HCT116 (cell line): ENCODE measurements around the gene DHODH. TPM values are rescaled to one million over a fixed set of nuclear protein-coding genes. Genes with fewer than 3 reads are reported as not detected.

ENCODE experiments used
- ATAC-seq: fragments of 200-7000 bp; cut with Tn5 transposase; 2 replicates; pipeline ENCODE4 v1.9.1; 2020; ENCODE audit warnings: mild to moderate bottlenecking, moderate library complexity
- BruUV-seq: library from RNA; stranded (reverse); fragments of 400-500 nt; replicated peaks from 2 replicates; lab custom pipeline; 2021; lab: Mats Ljungman, UMichigan
- CTCF ChIA-PET: fragments of 300-600 bp; sonication (Branson Sonifier 250); formaldehyde crosslinking; loops from one replicate; lab custom pipeline; 2021; ENCODE audit warnings: antibody characterized with exemption; lab: Charles Lee
- POLR2A ChIA-PET: fragments of 300-600, 350-600 bp; sonication (Branson Sonifier 250); formaldehyde crosslinking; loops from one replicate; lab custom pipeline; 2021; ENCODE audit warnings: antibody characterized with exemption; lab: Charles Lee
- RAD21 ChIA-PET, 2 experiments: fragments of 300-600 bp; sonication (Branson Sonifier 250); formaldehyde crosslinking; loops; one replicate each; lab custom pipeline; 2023; ENCODE audit warnings: low total read pairs in 2 of 2; ENCODE audit not compliant: uncharacterized antibody in 2 of 2, unreplicated experiment in 2 of 2, low non-redundant PET in 1 of 2; lab: Charles Lee
- DNase-seq: peaks from one replicate; pipeline ENCODE4 v3.0.0-alpha.2; 2010; ENCODE audit warnings: low read depth, low spot score
- H2AFZ ChIP-seq: fragments of 200-600 bp; shearing (Covaris generic), sonication (generic); 2 replicates; pipeline ENCODE4 v1.6.1; 2017; ENCODE audit warnings: low read depth, mixed run types, mixed read lengths, antibody characterized with exemption, low read length; ENCODE audit not compliant: poor library complexity, severe bottlenecking
- H3K27ac ChIP-seq: 2 replicates; pipeline ENCODE4 v1.5.1; 2012; ENCODE audit warnings: low read depth, low read length
- H3K27me3 ChIP-seq: fragments of 200-600 bp; sonication (generic); 2 replicates; pipeline ENCODE4 v1.6.1; 2016; ENCODE audit warnings: mixed run types, low read length, mixed read lengths; ENCODE audit not compliant: insufficient read depth
- H3K36me3 ChIP-seq, 2 experiments: fragments of 200-500 bp in 1 of 2; fragments of 200-600 bp in 1 of 2; sonication (Bioruptor generic) in 1 of 2; sonication (generic) in 1 of 2; 2 replicates each; pipeline versions ENCODE4 v1.5.1 to v1.6.1; 2014 to 2016; ENCODE audit warnings: low read length in 2 of 2, inconsistent platforms in 1 of 2, mixed read lengths in 1 of 2, mixed run types in 1 of 2; ENCODE audit not compliant: insufficient read depth in 2 of 2, control insufficient read depth in 1 of 2
- H3K4me1 ChIP-seq, 2 experiments: fragments of 200-600 bp in 1 of 2; sonication (generic) in 1 of 2; 2 replicates each; pipeline versions ENCODE4 v1.5.1 to v1.6.1; 2012 to 2017; ENCODE audit warnings: low read length in 2 of 2, inconsistent platforms in 1 of 2, mild to moderate bottlenecking in 1 of 2, mixed read lengths in 1 of 2, mixed run types in 1 of 2, moderate library complexity in 1 of 2; ENCODE audit not compliant: insufficient read depth in 2 of 2, control insufficient read depth in 1 of 2
- H3K4me2 ChIP-seq: fragments of 200-600 bp; sonication (generic); 2 replicates; pipeline ENCODE4 v1.6.1; 2017; ENCODE audit warnings: mixed run types, low read length, mixed read lengths
- H3K4me3 ChIP-seq, 2 experiments: fragments of 200-600 bp in 1 of 2; sonication (generic) in 1 of 2; replicated peaks in 1 of 2; 2 replicates each; pipeline ENCODE4 v1.5.1; 2011 to 2016; ENCODE audit warnings: low read length in 2 of 2, control low read depth in 1 of 2, low read depth in 1 of 2, mild to moderate bottlenecking in 1 of 2, mixed read lengths in 1 of 2, mixed run types in 1 of 2
- H3K79me2 ChIP-seq: fragments of 200-600 bp; sonication (generic); 2 replicates; pipeline ENCODE4 v1.6.1; 2017; ENCODE audit warnings: mild to moderate bottlenecking, mixed run types, low read length, moderate library complexity, mixed read lengths; ENCODE audit not compliant: insufficient read depth
- H3K9ac ChIP-seq: fragments of 200-600 bp; sonication (generic); 2 replicates; pipeline ENCODE4 v1.6.1; 2016; ENCODE audit warnings: low read length, mixed read lengths
- H3K9me2 ChIP-seq: fragments of 200-600 bp; sonication (generic), shearing (Covaris generic); 2 replicates; pipeline ENCODE4 v1.6.1; 2017; ENCODE audit warnings: mixed run types, mild to moderate bottlenecking, moderate library complexity; ENCODE audit not compliant: insufficient read depth
- H3K9me3 ChIP-seq, 2 experiments: fragments of 200-500 bp in 1 of 2; fragments of 200-600 bp in 1 of 2; sonication (Bioruptor generic) in 1 of 2; sonication (generic) in 1 of 2; 2 replicates each; pipeline ENCODE4 v1.6.1; 2014 to 2017; ENCODE audit warnings: low read length in 2 of 2, mixed read lengths in 2 of 2, inconsistent platforms in 1 of 2, low read depth in 1 of 2, mild to moderate bottlenecking in 1 of 2, mixed run types in 1 of 2, moderate library complexity in 1 of 2; ENCODE audit not compliant: control insufficient read depth in 1 of 2, insufficient read depth in 1 of 2
- H4K20me1 ChIP-seq: fragments of 200-600 bp; sonication (generic), shearing (Covaris generic); 2 replicates; pipeline ENCODE4 v1.6.1; 2017; ENCODE audit warnings: mixed run types, mild to moderate bottlenecking, moderate library complexity; ENCODE audit not compliant: insufficient read depth
- CBX3 ChIP-seq: IDR thresholded peaks from 2 replicates; pipeline ENCODE4 v1.6.1; 2012; ENCODE audit warnings: low read depth
- CEBPB ChIP-seq: IDR thresholded peaks from 2 replicates; pipeline ENCODE4 v1.6.1; 2012; ENCODE audit warnings: low read depth
- EGR1 ChIP-seq: IDR thresholded peaks from 2 replicates; pipeline ENCODE4 v1.6.1; 2012; ENCODE audit warnings: low read depth
- ELF1 ChIP-seq: IDR thresholded peaks from 2 replicates; pipeline ENCODE4 v1.6.1; 2012; ENCODE audit warnings: low read depth, borderline replicate concordance
- EZH2 ChIP-seq: fragments of 200-600 bp; sonication (generic); IDR thresholded peaks from 2 replicates; pipeline ENCODE4 v1.6.1; 2017; ENCODE audit warnings: antibody characterized with exemption, mixed run types
- FOSL1 ChIP-seq: IDR thresholded peaks from 2 replicates; pipeline ENCODE4 v1.6.1; 2012; ENCODE audit warnings: low read depth
- JUND ChIP-seq: IDR thresholded peaks from 2 replicates; pipeline ENCODE4 v1.6.1; 2012
- MAX ChIP-seq: IDR thresholded peaks from 2 replicates; pipeline ENCODE4 v1.6.1; 2012
- POLR2A ChIP-seq: IDR thresholded peaks from 2 replicates; pipeline ENCODE4 v1.7.0; 2011; ENCODE audit warnings: borderline replicate concordance; ENCODE audit not compliant: insufficient read depth, insufficient read length; ENCODE audit errors: extremely low read depth
- REST ChIP-seq: IDR thresholded peaks from 2 replicates; pipeline ENCODE4 v1.6.1; 2012; ENCODE audit warnings: low read depth
- SP1 ChIP-seq: IDR thresholded peaks from 2 replicates; pipeline ENCODE4 v1.6.1; 2012; ENCODE audit warnings: low read depth
- TCF7L2 ChIP-seq: IDR thresholded peaks from 2 replicates; pipeline ENCODE4 v1.7.0; 2011; ENCODE audit warnings: borderline replicate concordance, inconsistent platforms; ENCODE audit not compliant: insufficient read depth, insufficient read length; ENCODE audit errors: extremely low read depth
- YY1 ChIP-seq: IDR thresholded peaks from 2 replicates; pipeline ENCODE4 v1.6.1; 2011; ENCODE audit warnings: low read length, low read depth, moderate library complexity, mild to moderate bottlenecking; ENCODE audit not compliant: insufficient replicate concordance; ENCODE audit errors: extremely low read depth
- intact Hi-C: fragments of 100-400 bp; cut with micrococcal nuclease; formaldehyde crosslinking; loops from 2 replicates; pipeline ENCODE4 v1.10.0; 2022
- total RNA-seq: library from RNA; stranded (reverse); gene quantifications from one replicate; pipeline ENCODE4 v1.2.1, GENCODE V29; 2021; ENCODE audit not compliant: unreplicated experiment

Gene DHODH
- total RNA-seq, 1 experiment from 2014 or later, result 22.1 TPM

- Histone ChIP-seq H3K4me1 (no peaks in the 10 kb centered on the region), H3K27ac (no peak overlapping the region), H3K79me2 (peaks cover 22% of the 10 kb centered on the region), H2AFZ (no peak overlapping the region), H3K36me3 (peaks cover 4 to 24% of the 10 kb centered on the region in 2 experiments; a peak in 3 of 4 replicates), H3K4me3 (no peak overlapping the region), H3K9me2 (no peaks in the 10 kb centered on the region), H3K9ac (no peak overlapping the region), H4K20me1 (no peaks in the 10 kb centered on the region), H3K4me2 (no peak overlapping the region), H3K9me3 (no peaks in the 10 kb centered on the region), H3K27me3 (no peaks in the 10 kb centered on the region)
- intact Hi-C loops, result no loop called here
- ATAC-seq (no peak), DNase-seq (no peak)
- CTCF ChIA-PET, result no interaction called here
- no TSS peak for BruUV-seq
- RAD21 ChIA-PET, result no interaction called here
- TF ChIP-seq JUND (no peak), MAX (no peak), YY1 (no peak), CEBPB (no peak), POLR2A (no peak), EZH2 (no peak), CBX3 (no peak)
- POLR2A ChIA-PET, result no interaction called here
Measured at GRCh38 chr16:72013888-72014581, 5.5 kb downstream of the DHODH start.

GRCh38 chr16:72014675-72015074 is 6.1 kb downstream of the DHODH start:
- POLR2A ChIA-PET, result no interaction called here
- peaks cover 17% of the 10 kb centered on the region for H3K79me2 ChIP-seq
- H3K4me1 ChIP-seq, result no peaks in the 10 kb centered on the region
- no peak overlapping the region for H3K27ac ChIP-seq
- H3K9me2 ChIP-seq, result no peaks in the 10 kb centered on the region
- no peak for ATAC-seq
- no peak overlapping the region for H3K4me3 ChIP-seq
- TF ChIP-seq CEBPB (no peak), REST (no peak), JUND (no peak), ELF1 (no peak), FOSL1 (no peak), POLR2A (no peak), SP1 (no peak), TCF7L2 (no peak), EGR1 (no peak)
- TF ChIP-seq, all 23 proteins: peak for 0
- Histone ChIP-seq H3K9ac (no peak overlapping the region), H3K9me3 (no peaks in the 10 kb centered on the region), H3K27me3 (no peaks in the 10 kb centered on the region), H3K4me2 (no peak overlapping the region), H4K20me1 (no peaks in the 10 kb centered on the region), H2AFZ (no peak overlapping the region), H3K36me3 (peaks cover 4 to 24% of the 10 kb centered on the region in 2 experiments; a peak in 3 of 4 replicates)
- ChIA-PET CTCF (no interaction called here), RAD21 (no interaction called here)
- BruUV-seq, result no TSS peak
- DNase-seq, result no peak
- intact Hi-C loops, result no loop called here
